ENCODE results near the gene CCDC146.

DNA sequence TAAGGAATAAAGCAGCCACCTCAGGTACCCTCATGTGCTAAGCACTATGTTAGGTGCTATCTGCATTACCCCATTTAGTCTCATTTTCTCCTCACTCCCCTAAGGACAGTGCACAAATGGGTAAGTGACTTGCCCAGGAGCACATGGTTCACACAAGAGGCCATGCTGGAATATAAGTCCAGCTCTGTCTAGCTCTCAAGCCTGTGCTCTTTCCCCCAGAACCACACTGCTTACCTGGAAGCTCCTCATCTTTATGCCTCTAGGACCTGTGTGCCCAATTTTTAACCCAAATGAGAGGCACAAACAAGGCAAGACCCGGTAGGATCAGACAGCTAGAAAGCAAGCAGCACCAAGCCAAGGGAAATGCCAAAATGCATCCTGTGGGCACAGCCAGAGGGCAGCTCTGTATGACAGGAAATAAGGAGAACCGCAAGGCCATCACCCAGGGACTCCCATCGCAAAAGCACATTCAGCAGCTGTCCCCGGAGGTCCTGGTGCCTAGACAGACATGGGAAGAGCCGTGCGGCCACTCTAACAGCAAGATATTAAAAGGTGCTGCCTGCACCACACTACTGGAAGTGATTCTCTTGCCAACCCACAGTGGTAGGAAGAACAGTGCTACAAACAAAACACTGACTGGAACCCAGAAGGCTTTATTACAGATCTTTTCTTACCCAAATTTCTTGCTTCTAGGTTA, 205.7 kb downstream of the CCDC146 start:
- no peak for TF ChIP-seq POLR2A (IDR thresholded peaks at IDR 0.05)
- TF ChIP-seq, protein P1, sequence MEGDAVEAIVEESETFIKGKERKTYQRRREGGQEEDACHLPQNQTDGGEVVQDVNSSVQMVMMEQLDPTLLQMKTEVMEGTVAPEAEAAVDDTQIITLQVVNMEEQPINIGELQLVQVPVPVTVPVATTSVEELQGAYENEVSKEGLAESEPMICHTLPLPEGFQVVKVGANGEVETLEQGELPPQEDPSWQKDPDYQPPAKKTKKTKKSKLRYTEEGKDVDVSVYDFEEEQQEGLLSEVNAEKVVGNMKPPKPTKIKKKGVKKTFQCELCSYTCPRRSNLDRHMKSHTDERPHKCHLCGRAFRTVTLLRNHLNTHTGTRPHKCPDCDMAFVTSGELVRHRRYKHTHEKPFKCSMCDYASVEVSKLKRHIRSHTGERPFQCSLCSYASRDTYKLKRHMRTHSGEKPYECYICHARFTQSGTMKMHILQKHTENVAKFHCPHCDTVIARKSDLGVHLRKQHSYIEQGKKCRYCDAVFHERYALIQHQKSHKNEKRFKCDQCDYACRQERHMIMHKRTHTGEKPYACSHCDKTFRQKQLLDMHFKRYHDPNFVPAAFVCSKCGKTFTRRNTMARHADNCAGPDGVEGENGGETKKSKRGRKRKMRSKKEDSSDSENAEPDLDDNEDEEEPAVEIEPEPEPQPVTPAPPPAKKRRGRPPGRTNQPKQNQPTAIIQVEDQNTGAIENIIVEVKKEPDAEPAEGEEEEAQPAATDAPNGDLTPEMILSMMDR (IDR thresholded peaks at IDR 0.05), result no peak
